Activated naive CD4-positive, alpha-beta T cell treated with anti-CD3 and anti-CD28 coated beads, Interleukin-2, amount 50 U/mL, for 24 hours (primary cell): ENCODE results near the gene OR2Y1.
"Not testable (repeated sequence)": the region's sequence is repeated elsewhere in the genome, so short reads cannot be mapped to it uniquely, and the experiment has no call there.

Experiments used
- H3K27ac Mint-ChIP-seq: one replicate; pipeline ENCODE4 v1.8.0; 2021; ENCODE audit warnings: mild to moderate bottlenecking, mixed read lengths
- H3K27me3 Mint-ChIP-seq: one replicate; pipeline ENCODE4 v1.8.0; 2021; ENCODE audit warnings: mixed read lengths
- H3K36me3 Mint-ChIP-seq: one replicate; pipeline ENCODE4 v1.8.0; 2021; ENCODE audit warnings: mixed read lengths
- H3K4me1 Mint-ChIP-seq: one replicate; pipeline ENCODE4 v1.8.0; 2021; ENCODE audit warnings: mixed read lengths
- H3K4me3 Mint-ChIP-seq: one replicate; pipeline ENCODE4 v1.8.0; 2021; ENCODE audit warnings: mild to moderate bottlenecking, mixed read lengths
- H3K9me3 Mint-ChIP-seq: one replicate; pipeline ENCODE4 v1.8.0; 2021; ENCODE audit warnings: mixed read lengths

Gene OR2Y1

DNA sequence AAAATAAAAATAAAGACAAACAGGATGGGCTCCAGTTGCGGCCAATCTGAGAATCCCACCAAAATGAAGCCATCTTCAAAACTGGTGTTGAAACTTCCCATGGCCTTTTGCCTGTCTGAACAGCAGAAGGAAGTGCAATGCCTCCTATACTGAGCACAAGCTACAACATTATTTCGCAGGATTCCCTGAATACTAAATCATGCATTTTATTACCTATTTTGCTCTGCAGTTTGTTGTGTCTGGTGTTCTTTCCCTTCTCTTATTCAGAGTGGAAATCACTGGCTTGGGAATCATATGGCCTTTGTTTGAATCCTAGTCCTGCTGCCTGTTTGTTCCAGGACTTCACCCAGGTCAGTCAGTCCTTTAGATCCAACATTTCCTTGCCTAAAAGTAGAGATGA lies at the start of gene OR2Y1:
Gene OR2Y1 (minus strand): TSS at position 101 of the 400 bp plus-strand sequence. CDS start 0 bp downstream, at position 101.
- Mint-ChIP-seq H3K4me1 (no peaks in the 10 kb centered on the region), H3K36me3 (no peaks in the 10 kb centered on the region), H3K27me3 (peaks cover 17% of the 10 kb centered on the region), H3K9me3 (no peaks in the 10 kb centered on the region), H3K27ac (no peak within 1 kb of the TSS), H3K4me3 (no peak within 1 kb of the TSS)

GRCh38 chr5:180788651-180789410 lies 49.0 kb upstream of the OR2Y1 start:
- H3K4me3 Mint-ChIP-seq, H3K36me3 Mint-ChIP-seq, H3K27ac Mint-ChIP-seq, H3K27me3 Mint-ChIP-seq, H3K9me3 Mint-ChIP-seq: not testable (repeated sequence)
- H3K4me1 Mint-ChIP-seq: peaks cover 38% of the 10 kb centered on the region

GRCh38 chr5:180787711-180788431 lies 48.0 kb upstream of the OR2Y1 start:
- H3K9me3 Mint-ChIP-seq: no peaks in the 10 kb centered on the region
- peaks cover 30% of the 10 kb centered on the region for H3K4me1 Mint-ChIP-seq
- H3K36me3 Mint-ChIP-seq: peaks cover 2% of the 10 kb centered on the region
- H3K27me3 Mint-ChIP-seq: no peaks in the 10 kb centered on the region
- H3K4me3 Mint-ChIP-seq: no peak overlapping the region
- H3K27ac Mint-ChIP-seq: no peak overlapping the region

- H3K4me1 Mint-ChIP-seq: peaks cover 35% of the 10 kb centered on the region
- no peaks in the 10 kb centered on the region for H3K9me3 Mint-ChIP-seq
- no peaks in the 10 kb centered on the region for H3K27me3 Mint-ChIP-seq
- H3K4me3 Mint-ChIP-seq: no peak overlapping the region
- no peak overlapping the region for H3K27ac Mint-ChIP-seq
- H3K36me3 Mint-ChIP-seq: peaks cover 2% of the 10 kb centered on the region
These were observed 46.9 kb upstream of the OR2Y1 start for GRCh38 chr5:180786531-180787398.

GRCh38 chr5:180785794-180786221 lies 46.0 kb upstream of the OR2Y1 start:
- Mint-ChIP-seq H3K36me3 (peaks cover 2% of the 10 kb centered on the region), H3K9me3 (no peaks in the 10 kb centered on the region), H3K27ac (peak overlapping the region; percentile 51), H3K4me1 (peaks cover 35% of the 10 kb centered on the region), H3K27me3 (no peaks in the 10 kb centered on the region), H3K4me3 (no peak overlapping the region)

DNA sequence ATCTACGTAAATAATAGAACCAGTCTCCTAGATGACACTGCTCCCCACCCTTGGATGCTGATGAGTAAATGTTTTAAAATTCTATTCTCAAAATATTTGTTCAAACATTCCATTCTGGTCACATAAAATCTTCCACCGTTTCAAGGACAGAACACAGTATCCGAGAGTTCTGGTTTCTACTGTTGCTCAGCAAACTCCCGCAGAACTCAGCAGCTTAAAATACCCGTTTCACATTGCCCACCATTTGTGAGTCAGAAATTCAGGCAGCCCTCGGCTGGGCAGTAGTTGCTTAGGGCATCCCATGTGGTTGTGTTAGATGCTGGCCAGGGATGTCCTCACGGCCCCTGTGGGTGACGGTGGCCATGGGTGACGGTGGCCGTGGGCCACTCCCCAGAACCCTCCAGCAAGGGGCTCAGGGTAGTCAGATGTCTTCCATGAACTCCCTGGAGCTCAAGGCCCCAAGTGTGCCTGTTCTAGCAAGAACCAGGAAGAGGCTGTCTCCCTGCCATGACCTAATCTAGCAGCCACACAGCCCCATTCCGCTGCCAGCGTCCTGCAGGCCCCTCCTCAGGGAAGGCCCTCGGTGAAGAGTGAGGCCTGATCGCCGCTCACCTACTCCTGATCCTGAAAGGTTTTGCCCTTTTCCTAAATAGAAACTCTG lies 45.4 kb upstream of the OR2Y1 start:
- Mint-ChIP-seq H3K4me3 (no peak overlapping the region), H3K4me1 (peaks cover 32% of the 10 kb centered on the region), H3K27ac (no peak overlapping the region), H3K9me3 (no peaks in the 10 kb centered on the region), H3K27me3 (no peaks in the 10 kb centered on the region), H3K36me3 (peaks cover under 1% of the 10 kb centered on the region)

DNA sequence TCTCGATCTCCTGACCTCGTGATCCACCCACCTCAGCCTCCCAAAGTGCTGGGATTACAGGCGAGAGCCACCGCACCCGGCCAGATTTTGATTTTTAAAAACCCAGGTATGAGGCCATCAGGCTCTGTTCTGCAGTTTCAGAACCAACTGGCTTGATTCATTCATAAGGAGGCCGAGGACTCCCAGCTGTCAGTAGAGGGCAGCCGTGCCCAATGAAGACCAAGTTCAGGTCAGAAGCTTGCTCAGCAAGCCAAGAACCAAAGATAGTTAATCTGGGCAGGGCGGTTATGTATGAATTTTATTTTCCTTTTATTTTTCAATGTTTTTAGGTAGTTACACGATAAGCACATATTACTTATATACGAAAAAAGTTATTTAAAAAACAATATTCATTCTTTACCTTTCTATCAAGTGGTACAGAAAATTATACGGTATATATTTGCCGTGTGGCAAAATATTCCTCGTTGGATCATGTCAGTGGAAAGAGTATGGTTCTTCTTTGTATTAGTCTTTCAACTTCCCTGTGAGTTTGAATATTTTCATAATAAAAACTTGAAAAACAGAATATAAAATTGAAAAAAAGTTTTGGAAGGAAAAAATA lies 44.7 kb upstream of the OR2Y1 start:
- Mint-ChIP-seq H3K27ac (no peak overlapping the region), H3K4me1 (peaks cover 31% of the 10 kb centered on the region), H3K9me3 (no peaks in the 10 kb centered on the region), H3K36me3 (no peaks in the 10 kb centered on the region), H3K27me3 (no peaks in the 10 kb centered on the region), H3K4me3 (no peak overlapping the region)

- Mint-ChIP-seq H3K9me3 (no peaks in the 10 kb centered on the region), H3K27me3 (no peaks in the 10 kb centered on the region), H3K4me1 (peaks cover 31% of the 10 kb centered on the region), H3K36me3 (no peaks in the 10 kb centered on the region), H3K27ac (peak overlapping the region; percentile 24), H3K4me3 (no peak overlapping the region)
These were observed 43.6 kb upstream of the OR2Y1 start for GRCh38 chr5:180783340-180784052.

- Mint-ChIP-seq H3K9me3 (no peaks in the 10 kb centered on the region), H3K27ac (no peak overlapping the region), H3K4me3 (no peak overlapping the region), H3K4me1 (peaks cover 28% of the 10 kb centered on the region), H3K27me3 (no peaks in the 10 kb centered on the region), H3K36me3 (no peaks in the 10 kb centered on the region)
These were observed 42.9 kb upstream of the OR2Y1 start for GRCh38 chr5:180782748-180783147.

DNA sequence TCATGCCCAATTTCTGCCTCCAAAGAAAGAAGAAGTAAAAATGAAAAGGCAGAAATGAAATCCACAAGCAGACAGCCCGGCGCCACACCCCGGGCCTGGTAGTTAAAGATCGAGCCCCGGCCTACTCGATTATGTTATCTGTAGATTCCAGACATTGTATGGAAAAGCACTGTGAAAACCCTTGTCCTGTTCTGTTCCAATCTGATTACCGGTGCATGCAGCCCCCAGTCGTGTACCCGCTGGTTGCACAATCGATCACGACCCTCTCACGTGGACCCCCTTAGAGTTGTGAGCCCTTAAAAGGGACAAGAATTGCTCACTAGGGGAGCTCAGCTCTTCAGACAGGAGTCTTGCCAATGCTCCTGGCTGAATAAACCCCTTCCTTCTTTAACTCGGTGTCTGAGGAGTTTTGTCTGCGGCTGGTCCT lies 42.1 kb upstream of the OR2Y1 start:
- H3K36me3 Mint-ChIP-seq, H3K9me3 Mint-ChIP-seq, H3K27ac Mint-ChIP-seq, H3K27me3 Mint-ChIP-seq, H3K4me3 Mint-ChIP-seq: not testable (repeated sequence)
- peaks cover 26% of the 10 kb centered on the region for H3K4me1 Mint-ChIP-seq

- H3K27ac Mint-ChIP-seq: no peak overlapping the region
These were observed 40.2 kb upstream of the OR2Y1 start for GRCh38 chr5:180779985-180780610.

DNA sequence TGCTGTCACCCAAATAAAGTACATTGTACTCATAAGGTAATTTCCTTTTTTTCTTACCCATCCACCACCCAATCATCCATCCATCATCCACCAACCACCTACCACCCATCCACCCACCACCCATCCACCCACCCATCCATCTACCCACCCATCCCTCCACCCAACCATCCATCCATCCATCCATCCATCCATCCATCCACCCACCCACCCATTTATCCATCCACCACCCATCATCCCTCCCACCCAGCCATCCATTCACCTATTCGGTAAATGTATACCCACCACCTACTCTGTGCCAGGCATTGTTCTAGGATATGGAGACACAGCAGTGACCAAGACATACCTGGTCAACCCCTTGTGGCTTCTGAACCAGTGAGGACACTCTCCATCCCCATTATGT lies 37.6 kb upstream of the OR2Y1 start:
- H3K4me1 Mint-ChIP-seq: peaks cover 2% of the 10 kb centered on the region
- peaks cover 4% of the 10 kb centered on the region for H3K27me3 Mint-ChIP-seq
- peaks cover 2% of the 10 kb centered on the region for H3K36me3 Mint-ChIP-seq
- no peak overlapping the region for H3K27ac Mint-ChIP-seq
- H3K4me3 Mint-ChIP-seq: no peak overlapping the region
- H3K9me3 Mint-ChIP-seq: no peaks in the 10 kb centered on the region

More at GRCh38 chr5:180779985-180780610, 40.2 kb upstream of the OR2Y1 start:
- H3K4me3 Mint-ChIP-seq: no peak overlapping the region
- H3K36me3 Mint-ChIP-seq: no peaks in the 10 kb centered on the region
- H3K9me3 Mint-ChIP-seq: no peaks in the 10 kb centered on the region
- H3K4me1 Mint-ChIP-seq: peaks cover 11% of the 10 kb centered on the region
- peaks cover 3% of the 10 kb centered on the region for H3K27me3 Mint-ChIP-seq

GRCh38 chr5:180776376-180776775 lies 36.5 kb upstream of the OR2Y1 start:
- Mint-ChIP-seq H3K36me3 (peaks cover 2% of the 10 kb centered on the region), H3K4me3 (no peak overlapping the region), H3K4me1 (no peaks in the 10 kb centered on the region), H3K27ac (no peak overlapping the region), H3K27me3 (peaks cover 4% of the 10 kb centered on the region), H3K9me3 (peaks cover 5% of the 10 kb centered on the region)

DNA sequence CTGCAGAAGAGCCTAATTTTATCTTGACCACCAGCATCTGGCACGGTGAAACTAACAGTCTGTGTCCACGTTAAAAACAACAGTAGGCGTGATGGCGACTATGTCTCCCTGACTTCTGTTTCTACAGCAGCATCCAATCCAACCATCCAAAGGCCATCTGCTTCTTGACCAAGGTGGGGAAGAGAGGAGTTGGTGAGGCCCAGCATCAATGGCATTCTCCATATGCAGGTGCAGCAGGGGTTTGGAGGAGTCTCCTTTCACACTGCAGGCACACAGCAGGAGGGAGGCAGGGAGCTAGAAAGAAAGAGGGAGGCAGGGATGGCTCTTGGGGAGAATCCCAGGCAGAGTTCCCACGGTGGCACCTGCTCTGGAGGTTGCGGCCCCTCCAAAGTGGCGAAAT lies 35.8 kb upstream of the OR2Y1 start:
- Mint-ChIP-seq H3K36me3 (peaks cover 2% of the 10 kb centered on the region), H3K4me3 (no peak overlapping the region)

More for the DNA sequence above, 35.8 kb upstream of the OR2Y1 start:
- peaks cover 5% of the 10 kb centered on the region for H3K9me3 Mint-ChIP-seq
- no peak overlapping the region for H3K27ac Mint-ChIP-seq
- H3K4me1 Mint-ChIP-seq: no peaks in the 10 kb centered on the region
- peaks cover 4% of the 10 kb centered on the region for H3K27me3 Mint-ChIP-seq
